Neural cell (in vitro differentiated cells): Measurements from ENCODE around the gene VWF. TPM values are rescaled to one million over a fixed set of nuclear protein-coding genes. Genes with fewer than 3 reads are reported as not detected.

Experiments used
- H2AFZ ChIP-seq: fragments of 200-600, 300-800 bp; sonication (generic), shearing (Covaris generic); 2 replicates; pipeline ENCODE4 v1.6.0; 2014; ENCODE audit warnings: low read depth, mild to moderate bottlenecking, antibody characterized with exemption, low read length, moderate library complexity
- H3F3A ChIP-seq: fragments of 200-600 bp; shearing (Covaris generic); 2 replicates; pipeline ENCODE4 v1.6.1; 2016; ENCODE audit warnings: mild to moderate bottlenecking, moderate library complexity, mixed read lengths, antibody characterized with exemption, low read length; ENCODE audit not compliant: insufficient read depth, poor library complexity, severe bottlenecking
- H3K27ac ChIP-seq: fragments of 200-600, 300-800 bp; sonication (generic), shearing (Covaris generic); 2 replicates; pipeline ENCODE4 v1.5.1; 2014; ENCODE audit warnings: mild to moderate bottlenecking, low read length, moderate library complexity
- H3K27me3 ChIP-seq: fragments of 300-800, 200-600 bp; sonication (generic), shearing (Covaris generic); 2 replicates; pipeline ENCODE4 v1.6.0; 2014; ENCODE audit warnings: mild to moderate bottlenecking, low read depth, low read length, moderate library complexity; ENCODE audit not compliant: insufficient read depth
- H3K36me3 ChIP-seq: fragments of 300-800, 200-600 bp; sonication (generic), shearing (Covaris generic); 2 replicates; pipeline ENCODE4 v1.5.1; 2014; ENCODE audit warnings: mild to moderate bottlenecking, antibody characterized with exemption, low read length, moderate library complexity; ENCODE audit not compliant: insufficient read depth
- H3K4me2 ChIP-seq: fragments of 300-800, 200-600 bp; sonication (generic), shearing (Covaris generic); 2 replicates; pipeline ENCODE4 v1.6.0; 2014; ENCODE audit warnings: mild to moderate bottlenecking, low read length
- H3K4me3 ChIP-seq: fragments of 300-800, 200-600 bp; sonication (generic), shearing (Covaris generic); 2 replicates; pipeline ENCODE4 v1.5.1; 2014; ENCODE audit warnings: mild to moderate bottlenecking, low read length, moderate library complexity
- H3K79me2 ChIP-seq: fragments of 200-600 bp; shearing (Covaris generic); replicated peaks from 2 replicates; pipeline ENCODE4 v1.6.0; 2014; ENCODE audit warnings: mild to moderate bottlenecking, low read length, moderate library complexity; ENCODE audit not compliant: insufficient read depth
- H3K9ac ChIP-seq: fragments of 300-800, 200-600 bp; sonication (generic), shearing (Covaris generic); 2 replicates; pipeline ENCODE4 v1.6.1; 2016; ENCODE audit warnings: mild to moderate bottlenecking, low read length, mixed read lengths
- H3K9me2 ChIP-seq: fragments of 200-600 bp; shearing (Covaris generic); 2 replicates; pipeline ENCODE4 v1.6.1; 2016; ENCODE audit warnings: mild to moderate bottlenecking, low read length, mixed read lengths; ENCODE audit not compliant: insufficient read depth
- H3K9me3 ChIP-seq: fragments of 200-600, 300-800 bp; sonication (generic), shearing (Covaris generic); 2 replicates; pipeline ENCODE4 v1.6.1; 2016; ENCODE audit warnings: mild to moderate bottlenecking, mixed run types, low read length, moderate library complexity, mixed read lengths
- H4K20me1 ChIP-seq: fragments of 200-600 bp; shearing (Covaris generic); 2 replicates; pipeline ENCODE4 v1.6.1; 2016; ENCODE audit warnings: mild to moderate bottlenecking, mixed run types; ENCODE audit not compliant: insufficient read depth
- CTCF ChIP-seq: fragments of 450-650 bp; IDR thresholded peaks from 2 replicates; pipeline ENCODE4 v1.5.1; 2014; ENCODE audit warnings: antibody characterized with exemption, mild to moderate bottlenecking, moderate library complexity; ENCODE audit not compliant: poor library complexity, severe bottlenecking
- EP300 ChIP-seq: fragments of 450-650 bp; conservative IDR thresholded peaks from 2 replicates; pipeline ENCODE4 v1.6.1; 2014; ENCODE audit warnings: antibody characterized with exemption, mild to moderate bottlenecking, moderate library complexity; ENCODE audit not compliant: poor library complexity, severe bottlenecking
- EZH2 ChIP-seq: fragments of 200-600, 300-800 bp; shearing (Covaris generic), sonication (generic); IDR thresholded peaks from 2 replicates; pipeline ENCODE4 v1.6.1; 2014; ENCODE audit warnings: antibody characterized with exemption, low read length, borderline replicate concordance, mild to moderate bottlenecking; ENCODE audit not compliant: insufficient read depth, poor library complexity, severe bottlenecking
- MXI1 ChIP-seq: fragments of 450-650 bp; conservative IDR thresholded peaks from 2 replicates; pipeline ENCODE4 v1.6.1; 2014; ENCODE audit warnings: antibody characterized with exemption, mild to moderate bottlenecking; ENCODE audit not compliant: poor library complexity, severe bottlenecking
- POLR2AphosphoS5 ChIP-seq: IDR thresholded peaks from 2 replicates; pipeline ENCODE4 v1.6.1; 2012
- RAD21 ChIP-seq: fragments of 450-650 bp; conservative IDR thresholded peaks from 2 replicates; pipeline ENCODE4 v1.6.1; 2014; ENCODE audit warnings: antibody characterized with exemption, mild to moderate bottlenecking, moderate library complexity
- REST ChIP-seq: IDR thresholded peaks from 2 replicates; pipeline ENCODE4 v1.6.1; 2012; ENCODE audit warnings: borderline replicate concordance
- SMC3 ChIP-seq: fragments of 450-650 bp; conservative IDR thresholded peaks from 2 replicates; pipeline ENCODE4 v1.6.1; 2014; ENCODE audit warnings: antibody characterized with exemption, mild to moderate bottlenecking, moderate library complexity; ENCODE audit not compliant: poor library complexity
- TAF1 ChIP-seq: IDR thresholded peaks from 2 replicates; pipeline ENCODE4 v1.6.1; 2012; ENCODE audit warnings: low read depth
- polyA plus RNA-seq: library from polyadenylated mRNA; depleted of rRNA; stranded (reverse); fragments of >200 nt; gene quantifications from 2 replicates; pipeline ENCODE4 v1.2.3, GENCODE V29; 2014

Gene VWF
- polyA plus RNA-seq, 1 donor from 2014 or later: not detected

GRCh38 chr12:6039894-6040601 is 84.4 kb downstream of the VWF start:
- H2AFZ ChIP-seq: no peak overlapping the region
- no peak overlapping the region for H3K9ac ChIP-seq
- peak; percentile 97 for TF ChIP-seq RAD21
- TF ChIP-seq REST: no peak
- TF ChIP-seq CTCF: peak; percentile 96
- peak; percentile 96 for TF ChIP-seq SMC3
- TF ChIP-seq EZH2: no peak
- no peak for TF ChIP-seq POLR2AphosphoS5
- TF ChIP-seq TAF1: no peak
- TF ChIP-seq MXI1: no peak
- TF ChIP-seq EP300: no peak
- no peaks in the 10 kb centered on the region for H3K36me3 ChIP-seq
- no peak overlapping the region for H3K4me2 ChIP-seq
- no peaks in the 10 kb centered on the region for H3K9me3 ChIP-seq
- no peaks in the 10 kb centered on the region for H3K27me3 ChIP-seq
- H3K4me3 ChIP-seq: no peak overlapping the region
- no peaks in the 10 kb centered on the region for H4K20me1 ChIP-seq
- no peaks in the 10 kb centered on the region for H3F3A ChIP-seq
- H3K27ac ChIP-seq: no peak overlapping the region
- H3K79me2 ChIP-seq: no peaks in the 10 kb centered on the region
- no peaks in the 10 kb centered on the region for H3K9me2 ChIP-seq

- Histone ChIP-seq H3K9me3 (no peaks in the 10 kb centered on the region), H3K36me3 (no peaks in the 10 kb centered on the region), H3K4me2 (no peak overlapping the region), H3K27me3 (no peaks in the 10 kb centered on the region), H3K79me2 (no peaks in the 10 kb centered on the region), H4K20me1 (no peaks in the 10 kb centered on the region), H3K9me2 (no peaks in the 10 kb centered on the region), H3K27ac (no peak overlapping the region), H2AFZ (no peak overlapping the region), H3K4me3 (no peak overlapping the region), H3K9ac (no peak overlapping the region), H3F3A (no peaks in the 10 kb centered on the region)
- peak; percentile 36 for TF ChIP-seq SMC3
- TF ChIP-seq EZH2: no peak
- TF ChIP-seq CTCF: peak; percentile 33
Measured at GRCh38 chr12:6038160-6038559, 86.3 kb downstream of the VWF start.
